ENCODE measurements around the gene C5orf46. TPM values are rescaled to one million over a fixed set of nuclear protein-coding genes. Genes with fewer than 3 reads are reported as not detected.

The C5orf46 gene
- polyA plus RNA-seq, 1 donor (not counting 4 experiments of a cell fraction or from before 2014, with no cell fraction given), result 0.75 TPM

- Histone ChIP-seq H3K27ac (ENCODE audit: control insufficient read depth, insufficient read depth, low read length) (no peak overlapping the region), H3K9me3 (ENCODE audit: control insufficient read depth, low read depth, low read length) (no peaks in the 10 kb centered on the region), H3K36me3 (ENCODE audit: control insufficient read depth in 2 of 2, extremely low read depth in 1 of 2, insufficient read depth in 2 of 2, low read length in 2 of 2) (no peaks in the 10 kb centered on the region), H4K20me1 (ENCODE audit: control insufficient read depth, extremely low read depth, insufficient read depth, low read length) (no peaks in the 10 kb centered on the region), H2AFZ (ENCODE audit: control insufficient read depth, low read length) (no peak overlapping the region), H3K4me2 (ENCODE audit: control insufficient read depth, extremely low read depth, insufficient read depth, low read depth, low read length) (no peak overlapping the region), H3K4me3 (ENCODE audit: control insufficient read depth in 2 of 3, extremely low read depth in 1 of 3, insufficient read depth in 2 of 3, low read depth in 1 of 3, low read length in 3 of 3) (no peak overlapping the region), H3K79me2 (ENCODE audit: control insufficient read depth, insufficient read depth, low read length) (no peaks in the 10 kb centered on the region), H3K9me1 (ENCODE audit: control insufficient read depth, extremely low read depth, insufficient read depth, low read length) (no peaks in the 10 kb centered on the region), H3K27me3 (ENCODE audit: control insufficient read depth, extremely low read depth, insufficient read depth, low read length) (no peaks in the 10 kb centered on the region), H3K9ac (ENCODE audit: control insufficient read depth, extremely low read depth, insufficient read depth, low read length) (no peak overlapping the region), H3K4me1 (ENCODE audit: control insufficient read depth, extremely low read depth, insufficient read depth, low read length) (peaks cover 12% of the 10 kb centered on the region)
- FAIRE-seq (peak; percentile 82), DNase-seq (ENCODE audit: low read depth, low spot score) (no peak)
- dilution Hi-C loops (cut with MboI; ENCODE audit: extremely low pct_ligation_motif_present, low sequenced_read_pairs), result no loop called here
- TF ChIP-seq EZH2 (IDR thresholded peaks at IDR 0.05; ENCODE audit: low read length) (no peak), CTCF (optimal IDR thresholded peaks at IDR 0.05 in 1 of 3, IDR thresholded peaks at IDR 0.05 in 1 of 3, conservative IDR thresholded peaks at IDR 0.05 in 1 of 3; ENCODE audit: extremely low read depth in 1 of 3, insufficient read depth in 2 of 3, low read length in 3 of 3) (no peak)
Observed at GRCh38 chr5:147887930-147888329, 18.4 kb downstream of the C5orf46 start.

GRCh38 chr5:147887026-147887627 is 19.2 kb downstream of the C5orf46 start:
- H4K20me1 ChIP-seq (ENCODE audit: control insufficient read depth, extremely low read depth, insufficient read depth, low read length), result no peaks in the 10 kb centered on the region
- H3K4me2 ChIP-seq (ENCODE audit: control insufficient read depth, extremely low read depth, insufficient read depth, low read depth, low read length), result no peak overlapping the region
- no peaks in the 10 kb centered on the region for H3K36me3 ChIP-seq (ENCODE audit: control insufficient read depth in 2 of 2, extremely low read depth in 1 of 2, insufficient read depth in 2 of 2, low read length in 2 of 2)
- H3K9ac ChIP-seq (ENCODE audit: control insufficient read depth, extremely low read depth, insufficient read depth, low read length), result no peak overlapping the region
- FAIRE-seq (peak; percentile 39), DNase-seq (ENCODE audit: low read depth, low spot score) (no peak)
- H3K9me3 ChIP-seq (ENCODE audit: control insufficient read depth, low read depth, low read length), result no peaks in the 10 kb centered on the region
- peaks cover 7% of the 10 kb centered on the region for H3K4me1 ChIP-seq (ENCODE audit: control insufficient read depth, extremely low read depth, insufficient read depth, low read length)
- dilution Hi-C loops (cut with MboI; ENCODE audit: extremely low pct_ligation_motif_present, low sequenced_read_pairs), result no loop called here
- H3K4me3 ChIP-seq (ENCODE audit: control insufficient read depth in 2 of 3, extremely low read depth in 1 of 3, insufficient read depth in 2 of 3, low read depth in 1 of 3, low read length in 3 of 3), result no peak overlapping the region
- H3K79me2 ChIP-seq (ENCODE audit: control insufficient read depth, insufficient read depth, low read length), result no peaks in the 10 kb centered on the region
- no peak overlapping the region for H2AFZ ChIP-seq (ENCODE audit: control insufficient read depth, low read length)
- no peak overlapping the region for H3K27ac ChIP-seq (ENCODE audit: control insufficient read depth, insufficient read depth, low read length)
- no peaks in the 10 kb centered on the region for H3K27me3 ChIP-seq (ENCODE audit: control insufficient read depth, extremely low read depth, insufficient read depth, low read length)
- no peak for TF ChIP-seq EZH2 (IDR thresholded peaks at IDR 0.05; ENCODE audit: low read length)
- TF ChIP-seq CTCF (optimal IDR thresholded peaks at IDR 0.05 in 1 of 3, IDR thresholded peaks at IDR 0.05 in 1 of 3, conservative IDR thresholded peaks at IDR 0.05 in 1 of 3; ENCODE audit: extremely low read depth in 1 of 3, insufficient read depth in 2 of 3, low read length in 3 of 3), result peak in 2 of 3 experiments; percentile 35 to 49
- H3K9me1 ChIP-seq (ENCODE audit: control insufficient read depth, extremely low read depth, insufficient read depth, low read length), result no peaks in the 10 kb centered on the region

Data from keratinocyte (primary cell).